Stimulated activated CD4-positive, alpha-beta T cell treated with anti-CD3 and anti-CD28 coated beads, Interleukin-1b, Interleukin-23, amount 100 ng/mL, for 4 hours (primary cell): ENCODE results near the gene CTF1.
"Not testable (repeated sequence)": the region's sequence is repeated elsewhere in the genome, so short reads cannot be mapped to it uniquely, and the experiment has no call there.

Experiments used
- DNase-seq, 2 donors: peaks; one replicate each; pipeline ENCODE4 v3.0.0-alpha.2; 2020; ENCODE audit warnings: low read depth in 2 of 2

CTF1 gene

DNA sequence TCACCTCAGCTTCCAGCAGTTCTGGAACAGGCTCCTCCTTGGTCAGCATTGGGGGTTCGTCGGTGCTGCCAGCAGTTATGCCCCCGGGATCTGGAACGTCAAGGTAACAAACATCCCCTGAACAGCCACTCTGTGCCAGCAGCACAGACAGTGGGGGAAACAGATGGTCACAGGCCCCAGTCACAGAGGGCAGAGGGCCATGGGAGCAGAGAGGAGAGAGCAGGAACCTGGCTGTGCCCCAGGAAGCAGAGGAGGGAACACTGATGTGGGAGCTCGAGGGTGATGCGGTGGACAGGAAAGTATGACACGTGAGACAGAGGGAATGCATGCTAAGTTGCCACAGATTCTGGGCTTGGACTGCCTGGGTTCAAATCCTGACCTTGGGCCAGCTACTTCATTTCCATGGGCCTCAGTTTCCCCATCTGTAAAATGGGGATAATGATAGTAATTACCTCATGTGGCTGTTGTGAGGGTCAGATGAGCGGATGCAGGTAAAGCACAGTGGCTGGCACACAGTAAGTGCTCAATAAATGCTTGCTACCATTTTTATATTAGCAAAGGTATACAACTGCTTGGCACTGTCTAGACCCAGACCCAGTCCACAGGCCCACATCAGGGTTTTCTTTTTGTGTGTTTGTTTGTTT, 7.4 kb upstream of the CTF1 start:
- DNase-seq: no peak

DNA sequence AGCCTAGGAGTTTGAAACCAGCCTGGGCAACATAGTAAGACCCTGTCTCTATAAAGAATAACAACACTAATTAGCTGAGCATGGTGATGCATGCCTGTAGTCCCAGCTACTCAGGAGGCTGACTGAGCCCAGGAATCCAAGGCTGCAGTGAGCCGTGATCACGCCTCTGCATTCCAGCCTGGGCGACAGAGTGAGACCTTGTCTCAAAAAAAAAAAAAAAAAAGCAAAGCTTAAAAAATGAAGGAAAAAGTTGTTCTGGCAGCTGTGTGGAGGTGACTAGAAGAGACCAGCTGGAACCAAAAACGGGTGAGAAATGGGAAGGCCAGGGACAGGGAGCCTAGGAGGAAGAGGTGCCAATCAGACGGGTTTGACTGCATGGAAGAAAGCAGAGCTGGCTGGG, 6.7 kb upstream of the CTF1 start:
- no peak for DNase-seq

DNA sequence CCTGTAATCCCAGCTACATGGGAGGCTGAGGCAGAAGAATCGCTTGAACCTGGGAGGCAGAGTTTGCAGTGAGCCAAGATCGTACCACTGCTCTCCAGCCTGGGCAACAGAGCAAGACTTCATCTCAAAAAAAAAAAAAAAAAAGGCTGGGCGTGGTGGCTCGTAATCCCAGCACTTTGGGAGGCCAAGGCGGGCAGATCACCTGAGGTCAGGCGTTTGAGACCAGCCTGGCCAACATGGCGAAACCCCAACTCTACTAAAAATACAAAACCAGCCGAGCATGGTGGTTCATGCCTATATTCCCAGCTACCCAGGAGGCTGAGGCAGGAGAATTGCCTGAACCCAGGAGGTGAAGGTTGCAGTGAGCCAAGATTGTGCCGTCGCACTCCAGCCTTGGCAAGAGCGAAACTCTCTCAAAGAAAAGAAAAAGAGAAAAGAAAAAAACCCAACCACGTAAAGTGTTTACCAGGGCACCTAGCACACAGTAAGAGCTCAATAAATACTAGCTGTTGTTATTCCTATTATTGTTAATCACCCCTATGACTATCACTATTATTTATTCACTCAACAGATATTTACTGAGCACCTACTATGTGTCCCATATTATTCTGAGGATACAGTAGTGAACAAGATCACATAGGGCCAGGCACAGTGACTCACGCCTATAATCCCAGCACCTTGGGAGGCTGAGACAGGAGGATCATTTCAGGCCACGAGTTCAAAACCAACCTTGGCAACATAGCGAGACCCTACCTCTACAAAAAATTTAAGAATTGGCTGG, 5.2 kb upstream of the CTF1 start:
- not testable (repeated sequence) for DNase-seq

DNA sequence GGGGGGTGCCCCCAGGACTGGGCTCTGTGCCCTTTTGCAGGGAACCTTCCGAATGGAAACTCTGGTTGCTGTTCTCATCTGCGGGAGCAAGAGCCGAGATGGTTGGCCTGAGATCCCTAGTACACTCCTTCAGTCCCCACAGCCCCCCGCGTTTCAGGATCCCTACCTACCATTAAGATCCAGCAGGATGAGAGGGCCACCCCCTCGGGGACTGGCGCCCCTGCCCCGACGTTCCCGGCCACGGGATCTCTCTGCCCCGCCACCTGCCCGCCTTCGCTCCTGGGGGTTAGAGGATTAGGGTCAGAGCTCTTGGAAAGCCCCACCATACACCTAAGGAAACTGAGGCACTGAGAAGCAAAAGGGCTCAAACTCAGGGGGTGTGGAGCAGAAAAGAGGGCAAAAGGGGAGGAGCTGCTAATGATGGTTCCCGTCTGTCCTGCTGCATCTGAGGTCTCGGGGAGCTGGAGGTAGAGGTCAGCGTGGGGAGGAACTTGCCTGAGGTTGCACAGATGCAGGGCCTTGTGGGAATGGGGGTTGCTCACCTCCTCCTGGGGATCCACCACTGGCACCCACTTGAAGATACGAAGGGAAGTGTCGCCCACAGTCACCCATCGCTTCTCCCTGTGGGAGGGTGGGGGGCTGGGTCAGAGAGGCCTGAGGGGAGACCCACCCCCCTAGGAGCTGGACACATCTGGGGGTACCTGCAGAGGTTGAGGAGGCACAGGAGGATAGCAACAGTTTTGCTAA, 3.6 kb upstream of the CTF1 start:
- DNase-seq: no peak

DNA sequence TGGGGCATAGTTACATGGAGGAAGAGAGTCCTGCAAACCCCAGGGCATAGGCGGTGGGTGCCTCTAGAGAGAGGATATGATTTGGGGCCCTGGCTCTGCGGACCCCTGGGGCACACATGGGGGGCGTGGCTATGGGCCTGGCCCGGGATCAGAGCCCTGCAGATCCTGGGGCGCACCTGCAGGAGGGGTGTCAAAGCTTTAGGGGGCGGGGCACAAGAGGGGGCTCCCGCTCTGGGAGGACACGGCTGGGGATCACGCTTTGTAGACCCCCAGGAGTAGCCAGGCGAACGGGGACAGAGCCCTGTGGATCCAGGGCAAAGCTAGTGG, 3.0 kb upstream of the CTF1 start:
- no peak for DNase-seq

DNA sequence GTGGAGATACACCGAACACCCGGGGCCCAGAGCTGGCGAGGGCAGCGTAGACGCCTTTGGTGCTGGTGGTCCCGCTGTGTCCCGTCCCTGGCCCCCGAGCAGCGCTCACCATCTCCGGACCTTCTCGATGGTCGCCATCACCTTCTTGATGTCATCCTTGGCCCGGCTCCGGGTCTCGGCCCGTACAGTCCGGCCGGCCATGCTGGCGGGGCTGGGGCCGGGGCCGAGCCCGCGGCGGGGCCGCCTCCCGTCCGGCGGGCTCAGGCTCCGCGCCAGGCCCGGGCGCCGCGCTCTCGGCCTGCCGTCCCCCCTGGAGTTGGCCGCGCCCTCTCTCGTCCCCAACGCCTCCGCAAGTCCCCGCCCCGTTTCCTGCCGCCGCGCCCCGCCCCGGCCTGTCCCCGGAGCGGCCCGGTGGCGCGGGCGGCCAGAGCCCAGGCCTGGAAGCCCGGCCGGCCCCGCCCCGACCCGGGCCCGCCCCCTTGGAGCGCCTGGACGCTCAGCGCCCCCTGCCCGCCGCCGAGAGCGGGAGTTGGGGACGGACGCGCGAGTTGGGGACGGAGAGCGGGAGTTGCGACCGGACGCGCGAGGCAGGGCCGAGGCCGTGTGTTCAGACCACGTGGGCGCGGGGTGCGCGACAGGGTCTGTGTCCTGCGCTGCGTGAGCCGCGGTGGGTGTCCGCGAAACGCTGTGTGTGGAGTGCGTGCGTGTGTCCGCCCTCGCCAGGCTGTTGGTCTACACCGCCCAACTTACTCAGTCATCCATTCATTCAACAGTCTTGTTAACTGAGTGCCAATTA, 2.5 kb upstream of the CTF1 start, which contains the start of gene BCL7C:
BCL7C (minus strand) TSS at position 334 of the 796 bp plus-strand sequence; CDS start at position 201, 133 bp downstream.
- peak; percentile 70 to 85 for DNase-seq

DNA sequence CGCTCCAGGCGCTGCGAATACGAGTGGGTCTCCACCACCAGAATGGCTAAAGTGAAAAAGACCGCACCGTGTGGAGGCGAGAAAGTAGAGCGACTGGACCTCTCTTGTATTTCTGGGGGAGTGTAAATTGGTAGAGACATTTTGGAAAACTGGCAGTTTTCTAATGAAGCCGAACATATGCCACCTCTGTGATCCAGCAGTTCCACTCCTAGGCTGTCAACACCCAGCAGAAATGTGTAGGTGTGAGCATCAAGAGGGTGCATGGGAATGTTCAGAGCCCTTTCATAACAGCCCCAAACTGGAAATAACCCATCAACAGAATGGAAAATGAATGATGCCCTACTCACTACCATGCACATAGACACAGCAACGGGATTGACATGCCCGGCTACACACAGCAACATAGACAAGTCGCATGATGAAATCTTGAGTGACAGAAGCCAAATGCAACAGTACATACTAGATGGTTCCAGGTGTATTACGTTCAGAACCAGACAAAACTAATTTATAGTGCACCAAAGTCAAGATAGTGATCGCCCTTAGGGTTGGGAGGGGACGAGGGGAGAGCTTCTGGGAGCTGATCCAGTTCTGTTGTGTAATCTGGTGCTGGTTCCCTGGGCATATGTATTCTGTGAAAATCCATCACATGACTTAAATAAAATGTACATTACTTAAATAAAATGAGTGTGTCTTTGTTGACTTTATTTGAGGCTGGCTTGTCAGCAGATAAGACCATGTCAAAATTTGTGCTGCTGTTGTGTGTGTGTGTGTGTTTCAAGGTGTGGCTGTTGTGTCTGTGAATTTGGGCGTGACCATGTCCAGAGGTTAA, 1.7 kb upstream of the CTF1 start:
- no peak for DNase-seq

DNA sequence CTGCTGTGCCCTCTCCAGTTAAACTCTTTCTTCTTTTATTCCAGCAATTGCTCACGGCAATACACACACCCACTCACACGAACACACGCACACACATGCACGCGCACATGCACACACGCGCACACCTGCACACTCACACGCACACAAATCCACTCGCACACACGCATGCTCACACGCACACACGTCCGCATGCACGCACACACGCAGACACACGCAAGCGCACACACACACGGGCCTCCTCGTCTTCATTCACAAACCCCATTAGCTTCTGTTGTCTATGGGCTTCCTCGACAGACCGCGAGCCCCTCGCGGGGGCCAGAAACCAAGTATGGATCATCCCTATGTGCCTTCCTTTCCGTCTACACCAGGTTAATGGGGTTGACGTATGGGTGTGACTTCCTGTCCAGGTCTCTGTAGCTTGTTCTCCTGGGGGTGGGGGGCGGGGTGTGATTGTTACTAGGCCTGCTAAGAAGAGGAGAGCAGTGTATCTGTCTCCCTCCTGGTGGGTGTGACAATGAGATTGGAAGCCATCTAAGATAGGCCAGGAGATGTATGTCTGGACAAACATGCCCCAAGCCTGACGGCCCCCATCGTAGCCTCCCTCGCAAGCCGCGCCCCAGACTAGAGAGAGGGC, 670 bp upstream of the CTF1 start:
- no peak for DNase-seq

DNA sequence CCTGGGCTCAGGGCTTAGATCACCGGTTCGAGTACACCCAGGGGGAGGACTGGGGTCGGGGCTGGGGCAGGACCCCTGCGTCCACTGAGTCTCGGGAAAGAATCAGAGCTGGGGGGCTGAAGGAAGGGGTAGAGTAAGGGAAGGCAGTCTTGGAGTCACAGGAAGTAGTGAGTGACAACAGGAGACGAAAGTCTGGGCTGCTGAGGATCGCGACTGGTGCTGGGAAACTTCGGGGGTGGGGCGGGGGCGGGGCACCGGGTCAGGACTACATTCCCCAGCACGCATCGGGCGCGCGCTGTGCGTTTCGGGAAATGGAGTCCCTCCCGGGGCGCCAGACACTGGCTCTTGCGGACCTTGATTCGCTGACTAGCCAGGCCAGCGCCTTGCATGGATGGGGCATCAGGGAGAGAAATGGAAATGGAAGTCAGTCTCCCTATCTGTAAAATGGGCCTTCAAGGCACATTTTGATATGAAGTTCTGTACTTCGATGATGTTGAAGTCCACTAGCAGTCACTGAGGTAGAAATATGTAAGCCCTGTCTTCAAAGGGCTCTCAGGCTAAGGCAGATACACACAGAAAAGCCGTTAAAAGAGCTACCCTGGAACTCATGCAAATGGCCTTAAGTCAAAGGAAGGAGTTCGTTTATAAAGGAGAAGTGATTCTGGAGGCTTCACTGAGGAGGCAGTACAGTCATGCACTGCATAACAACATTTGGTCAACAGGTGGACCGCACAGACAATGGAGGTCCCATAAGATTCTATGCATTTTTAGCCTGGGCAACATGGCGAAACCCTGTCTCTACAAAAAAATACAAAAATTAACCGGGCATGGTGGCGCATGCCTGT, 697 bp downstream of the CTF1 start:
- DNase-seq: peak; percentile 65 to 76

DNA sequence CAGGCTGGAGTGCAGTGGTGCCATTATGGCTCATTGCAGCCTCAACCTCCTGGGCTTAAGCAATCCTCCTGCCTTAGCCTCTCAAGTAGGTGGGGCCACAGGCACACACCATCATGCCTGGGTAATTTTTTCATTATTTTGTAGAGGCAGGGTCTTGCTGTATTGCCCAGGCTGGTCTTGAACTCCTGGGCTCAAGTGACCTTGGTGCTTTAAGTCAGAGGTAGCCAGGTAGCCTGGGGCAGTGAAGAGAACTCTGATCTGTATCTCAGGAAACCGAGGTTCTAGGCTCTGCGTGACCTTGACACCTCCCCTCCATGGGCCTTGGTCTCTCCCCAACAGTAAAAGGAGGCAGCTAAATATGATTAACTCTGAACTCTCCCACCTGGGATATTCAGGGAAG, 3.4 kb downstream of the CTF1 start:
- DNase-seq: no peak

DNA sequence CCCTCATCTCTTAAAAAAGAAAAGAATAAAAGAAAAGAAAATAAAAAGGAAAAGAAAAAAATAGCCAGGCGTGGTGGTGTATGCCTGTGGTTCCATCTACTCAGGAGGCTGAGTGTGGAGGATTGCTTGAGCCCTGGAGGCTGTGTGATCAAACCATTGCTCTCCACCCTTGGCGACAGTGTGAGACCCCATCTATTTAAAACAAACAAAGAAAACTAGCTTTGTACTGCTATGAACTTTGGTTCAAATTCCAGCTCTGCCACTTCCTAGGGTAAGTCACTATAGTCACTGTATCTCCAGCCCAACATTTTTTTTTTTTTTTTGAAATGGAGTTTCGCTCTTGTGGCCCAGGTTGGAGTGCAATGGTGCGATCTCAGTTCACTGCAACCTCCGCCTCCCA, 4.2 kb downstream of the CTF1 start:
- no peak for DNase-seq

DNA sequence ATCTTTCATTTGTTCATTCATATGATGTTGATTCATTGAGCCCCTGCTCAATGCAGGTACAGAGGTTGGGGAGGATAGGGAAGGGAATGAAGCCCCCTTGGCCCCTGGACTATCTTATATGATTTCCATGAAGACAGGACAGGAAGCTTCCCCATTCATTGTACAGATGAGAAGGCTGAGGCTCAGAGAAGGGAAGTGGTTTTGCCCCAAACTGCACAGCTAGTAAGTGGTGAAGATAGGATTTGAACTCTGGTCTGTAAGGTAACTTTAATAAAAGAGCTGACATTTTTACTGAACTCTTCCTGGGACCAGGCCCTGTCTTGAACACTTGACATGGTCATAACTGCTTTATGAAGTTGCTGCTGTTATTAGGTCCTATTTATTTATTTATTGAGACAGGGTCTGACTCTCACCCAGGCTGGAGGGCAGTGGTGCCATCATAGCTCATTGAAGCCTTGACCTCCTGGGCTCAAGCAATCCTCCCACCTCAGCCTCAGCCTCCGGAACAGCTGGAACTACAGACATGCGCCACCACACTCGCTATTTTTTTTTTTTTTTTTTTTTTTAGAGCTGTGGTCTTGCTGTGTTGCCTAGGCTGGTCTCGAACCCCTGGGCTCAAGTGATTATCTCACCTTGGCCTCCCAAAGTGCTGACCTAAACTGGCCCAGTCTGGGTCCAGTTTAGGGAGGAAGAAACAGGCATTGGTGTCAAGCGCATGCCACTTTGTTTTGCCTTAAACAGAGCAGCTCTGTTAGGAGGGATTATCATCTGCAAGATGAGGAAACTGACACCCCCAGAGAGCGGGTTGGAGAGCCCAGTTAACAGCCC, 5.0 kb downstream of the CTF1 start:
- no peak for DNase-seq

DNA sequence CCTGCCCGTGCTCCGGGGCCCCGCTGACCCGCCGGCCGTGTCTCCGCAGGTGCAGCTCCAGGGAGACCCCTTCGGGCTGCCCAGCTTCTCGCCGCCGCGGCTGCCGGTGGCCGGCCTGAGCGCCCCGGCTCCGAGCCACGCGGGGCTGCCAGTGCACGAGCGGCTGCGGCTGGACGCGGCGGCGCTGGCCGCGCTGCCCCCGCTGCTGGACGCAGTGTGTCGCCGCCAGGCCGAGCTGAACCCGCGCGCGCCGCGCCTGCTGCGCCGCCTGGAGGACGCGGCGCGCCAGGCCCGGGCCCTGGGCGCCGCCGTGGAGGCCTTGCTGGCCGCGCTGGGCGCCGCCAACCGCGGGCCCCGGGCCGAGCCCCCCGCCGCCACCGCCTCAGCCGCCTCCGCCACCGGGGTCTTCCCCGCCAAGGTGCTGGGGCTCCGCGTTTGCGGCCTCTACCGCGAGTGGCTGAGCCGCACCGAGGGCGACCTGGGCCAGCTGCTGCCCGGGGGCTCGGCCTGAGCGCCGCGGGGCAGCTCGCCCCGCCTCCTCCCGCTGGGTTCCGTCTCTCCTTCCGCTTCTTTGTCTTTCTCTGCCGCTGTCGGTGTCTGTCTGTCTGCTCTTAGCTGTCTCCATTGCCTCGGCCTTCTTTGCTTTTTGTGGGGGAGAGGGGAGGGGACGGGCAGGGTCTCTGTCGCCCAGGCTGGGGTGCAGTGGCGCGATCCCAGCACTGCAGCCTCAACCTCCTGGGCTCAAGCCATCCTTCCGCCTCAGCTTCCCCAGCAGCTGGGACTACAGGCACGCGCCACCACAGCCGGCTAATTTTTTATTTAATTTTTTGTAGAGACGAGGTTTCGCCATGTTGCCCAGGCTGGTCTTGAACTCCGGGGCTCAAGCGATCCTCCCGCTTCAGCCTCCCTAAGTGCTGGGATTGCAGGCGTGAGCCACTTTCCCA, 5.9 kb downstream of the CTF1 start:
- peak in 1 of 2 donors; percentile 56 for DNase-seq

DNA sequence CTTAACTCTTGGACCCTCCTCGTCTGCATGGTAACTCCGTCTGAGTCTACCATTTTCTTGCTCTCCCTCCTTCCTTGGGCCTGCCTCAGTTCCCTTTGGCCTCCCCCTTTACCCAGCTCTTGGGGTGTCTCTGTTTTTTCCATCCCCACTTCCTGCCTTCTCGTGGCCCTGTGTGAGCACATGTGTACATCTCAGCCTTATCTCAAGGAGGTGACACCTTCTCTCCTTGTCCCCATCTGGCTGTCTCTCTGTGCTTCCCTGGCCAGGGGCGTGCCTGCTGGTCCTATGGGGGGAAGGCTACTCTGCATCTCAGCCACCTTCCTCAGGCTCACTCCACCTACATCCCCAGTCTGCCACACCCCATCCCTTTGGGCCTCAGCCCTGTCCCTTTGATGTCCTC, 6.6 kb downstream of the CTF1 start:
- no peak for DNase-seq

DNA sequence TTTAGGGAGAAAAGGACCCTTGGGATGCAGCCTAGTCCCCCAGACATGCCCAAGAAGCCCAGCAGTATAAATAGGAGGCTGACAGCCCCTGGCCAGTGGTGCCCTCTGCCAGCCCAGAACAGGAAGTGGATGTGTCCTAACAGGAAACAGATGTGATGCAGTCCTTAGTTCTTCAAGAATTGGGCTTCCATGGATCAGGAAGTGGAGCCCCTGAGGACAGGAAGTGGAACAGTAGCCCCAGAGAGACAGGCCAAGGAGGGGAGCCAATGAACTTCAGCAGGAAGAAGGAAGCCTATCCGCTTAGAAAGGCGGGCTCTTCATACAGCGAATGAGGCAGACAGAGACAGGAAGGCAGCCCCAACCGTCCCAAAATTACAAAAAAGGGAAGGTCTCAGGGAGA, 7.2 kb downstream of the CTF1 start:
- DNase-seq: no peak

DNA sequence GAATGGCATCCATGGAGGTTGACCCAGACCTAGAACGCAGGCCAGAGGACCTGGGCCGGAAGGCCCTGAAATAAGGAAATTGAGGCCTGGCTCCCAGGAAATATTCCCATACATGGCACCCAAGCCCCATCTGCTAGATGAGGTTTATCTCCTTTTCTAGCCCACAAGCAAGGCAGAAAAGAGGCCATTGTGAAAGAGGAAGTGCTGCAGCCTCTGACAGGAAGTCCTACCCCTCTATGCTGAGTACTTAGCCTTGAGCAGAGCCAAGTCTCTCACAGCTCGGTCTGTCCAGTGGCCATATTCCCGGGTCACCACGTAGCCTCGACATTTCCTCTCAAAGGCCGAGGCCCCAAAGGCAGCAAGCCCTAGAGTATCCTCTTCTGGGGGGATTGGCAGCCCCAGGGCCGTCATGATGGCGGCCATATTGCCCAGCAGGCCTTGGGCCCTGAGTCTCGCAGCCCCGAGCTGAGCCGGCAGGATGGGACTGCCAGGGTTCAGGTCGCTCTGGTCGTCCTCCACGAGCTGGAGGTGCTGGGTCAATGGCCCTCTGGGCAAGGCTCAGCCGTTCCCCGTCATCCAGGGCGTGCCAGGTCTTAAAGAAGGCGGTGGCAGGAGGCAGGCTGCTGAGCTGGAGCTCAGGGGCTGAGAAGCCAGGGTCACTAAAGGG, 7.8 kb downstream of the CTF1 start:
- no peak for DNase-seq

DNA sequence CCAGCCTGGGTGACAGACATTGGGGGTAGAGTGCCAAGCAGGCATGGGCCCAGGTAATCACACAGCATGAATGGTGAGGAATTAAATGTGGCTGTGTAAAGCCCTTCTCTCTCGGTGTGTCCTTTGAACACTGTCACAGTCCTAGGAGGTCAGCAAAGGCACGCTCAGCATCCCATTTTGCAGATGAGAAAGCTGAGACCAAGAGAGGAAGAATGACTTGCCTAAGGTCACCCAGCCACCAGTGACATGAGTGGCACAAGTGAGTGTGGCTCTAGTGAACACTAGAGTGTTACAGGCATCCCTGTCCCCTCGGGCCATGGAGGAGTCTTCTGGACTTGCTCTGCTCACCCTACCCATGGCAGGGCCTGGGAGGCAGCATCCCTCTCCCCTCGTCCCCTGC, 10.7 kb downstream of the CTF1 start:
- no peak for DNase-seq
